ENCODE results near the gene EPHA3.

DNA sequence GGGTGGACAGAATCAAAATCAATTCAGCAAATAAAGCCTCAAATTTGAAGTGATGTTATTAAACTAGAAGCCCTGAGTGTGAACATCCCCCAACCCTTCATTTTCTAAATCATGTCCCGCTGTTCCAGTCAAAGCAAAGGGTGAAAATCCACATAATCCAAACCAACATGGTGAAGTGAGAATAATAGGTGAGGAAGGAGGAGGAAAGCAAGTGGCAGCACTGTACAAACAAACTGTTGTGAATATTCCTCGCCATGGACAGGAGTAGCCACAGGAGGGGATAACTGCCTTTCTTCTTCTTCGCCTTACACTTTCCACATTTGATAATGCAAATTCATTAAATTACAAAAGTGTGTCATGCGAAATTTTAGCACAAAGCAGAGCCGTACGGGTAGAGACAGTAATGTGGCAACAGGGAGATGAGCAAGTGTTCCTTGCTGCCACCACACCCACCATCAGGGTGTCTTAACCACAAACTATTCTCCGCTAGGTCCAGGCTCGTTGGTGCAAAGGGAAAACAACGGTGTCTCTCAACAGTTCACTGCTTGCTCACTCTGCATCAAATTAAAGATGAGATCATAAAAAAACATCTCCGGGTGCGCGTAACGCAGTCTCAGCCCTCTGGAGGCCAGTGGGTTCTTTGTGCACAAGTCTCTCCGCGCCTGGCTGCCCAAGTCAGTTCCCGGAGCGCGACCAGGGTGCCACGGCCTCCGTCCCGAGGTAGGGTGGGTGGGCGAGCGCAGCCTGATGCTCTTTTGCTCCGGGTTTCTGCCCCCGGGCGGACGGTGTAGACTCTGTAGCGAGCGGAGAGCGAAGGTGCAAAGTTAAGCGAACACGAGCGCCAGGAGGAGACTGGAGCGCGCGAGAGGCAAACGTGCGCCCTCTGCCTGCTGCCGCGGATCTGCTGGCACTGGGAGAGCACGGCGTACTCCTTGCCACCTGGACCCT, 6.7 kb downstream of the EPHA3 start:
- TF ChIP-seq SNAI2 (CRISPR knock-in tag; IDR thresholded peaks at IDR 0.05) (no peak), ZNF565 (CRISPR knock-in tag; conservative IDR thresholded peaks at IDR 0.05; ENCODE audit: low read depth) (no peak), ZFP3 (CRISPR knock-in tag; IDR thresholded peaks at IDR 0.05) (no peak), PATZ1 (CRISPR knock-in tag; IDR thresholded peaks at IDR 0.05; ENCODE audit: borderline replicate concordance) (no peak), CSRNP3 (CRISPR knock-in tag; IDR thresholded peaks at IDR 0.05) (no peak), ARNTL (CRISPR knock-in tag; IDR thresholded peaks at IDR 0.05; ENCODE audit: borderline replicate concordance, low read depth) (no peak), ZFP30 (CRISPR knock-in tag; IDR thresholded peaks at IDR 0.05) (no peak), TCF4 (CRISPR knock-in tag; IDR thresholded peaks at IDR 0.05; ENCODE audit: borderline replicate concordance) (no peak), GLIS3 (CRISPR knock-in tag; IDR thresholded peaks at IDR 0.05) (no peak)
- TF ChIP-seq, protein P1, sequence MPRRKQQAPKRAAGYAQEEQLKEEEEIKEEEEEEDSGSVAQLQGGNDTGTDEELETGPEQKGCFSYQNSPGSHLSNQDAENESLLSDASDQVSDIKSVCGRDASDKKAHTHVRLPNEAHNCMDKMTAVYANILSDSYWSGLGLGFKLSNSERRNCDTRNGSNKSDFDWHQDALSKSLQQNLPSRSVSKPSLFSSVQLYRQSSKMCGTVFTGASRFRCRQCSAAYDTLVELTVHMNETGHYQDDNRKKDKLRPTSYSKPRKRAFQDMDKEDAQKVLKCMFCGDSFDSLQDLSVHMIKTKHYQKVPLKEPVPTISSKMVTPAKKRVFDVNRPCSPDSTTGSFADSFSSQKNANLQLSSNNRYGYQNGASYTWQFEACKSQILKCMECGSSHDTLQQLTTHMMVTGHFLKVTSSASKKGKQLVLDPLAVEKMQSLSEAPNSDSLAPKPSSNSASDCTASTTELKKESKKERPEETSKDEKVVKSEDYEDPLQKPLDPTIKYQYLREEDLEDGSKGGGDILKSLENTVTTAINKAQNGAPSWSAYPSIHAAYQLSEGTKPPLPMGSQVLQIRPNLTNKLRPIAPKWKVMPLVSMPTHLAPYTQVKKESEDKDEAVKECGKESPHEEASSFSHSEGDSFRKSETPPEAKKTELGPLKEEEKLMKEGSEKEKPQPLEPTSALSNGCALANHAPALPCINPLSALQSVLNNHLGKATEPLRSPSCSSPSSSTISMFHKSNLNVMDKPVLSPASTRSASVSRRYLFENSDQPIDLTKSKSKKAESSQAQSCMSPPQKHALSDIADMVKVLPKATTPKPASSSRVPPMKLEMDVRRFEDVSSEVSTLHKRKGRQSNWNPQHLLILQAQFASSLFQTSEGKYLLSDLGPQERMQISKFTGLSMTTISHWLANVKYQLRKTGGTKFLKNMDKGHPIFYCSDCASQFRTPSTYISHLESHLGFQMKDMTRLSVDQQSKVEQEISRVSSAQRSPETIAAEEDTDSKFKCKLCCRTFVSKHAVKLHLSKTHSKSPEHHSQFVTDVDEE (CRISPR knock-in tag; IDR thresholded peaks at IDR 0.05): no peak
